Erythroblast (primary cell): ENCODE measurements around the gene FOXL2NB.

Experiments used
- GATA1 ChIP-seq: IDR thresholded peaks from 2 replicates; pipeline ENCODE4 v1.6.1; 2011; ENCODE audit warnings: low read depth, mild to moderate bottlenecking, control low read depth, low read length, moderate library complexity
- POLR2A ChIP-seq: IDR thresholded peaks from 2 replicates; pipeline ENCODE4 v1.6.1; 2011; ENCODE audit warnings: mild to moderate bottlenecking, low read length

- TF ChIP-seq POLR2A (no peak), GATA1 (no peak)
Observed at GRCh38 chr3:138944929-138945708, 1.9 kb upstream of the FOXL2NB start.
